ENCODE results near the gene MYF5. TPM values are rescaled to one million over a fixed set of nuclear protein-coding genes. Genes with fewer than 3 reads are reported as not detected.
"Not testable (repeated sequence)": the region's sequence is repeated elsewhere in the genome, so short reads cannot be mapped to it uniquely, and the experiment has no call there.

MYF5 gene
- total RNA-seq = not detected in 2 replicates

- no peak for DNase-seq (ENCODE audit: low read depth, low spot score)
These were observed at the start of gene MYF5 for GRCh38 chr12:80716696-80717469. Gene MYF5, plus strand, starts transcription at chr12:80716912. Its CDS starts 152 bp downstream, at chr12:80717064.

- no peak for DNase-seq (ENCODE audit: low read depth, low spot score)
These were observed 46.5 kb upstream of the MYF5 start for GRCh38 chr12:80670214-80670613.

- not testable (repeated sequence) for DNase-seq (ENCODE audit: low read depth, low spot score)
These were observed 40.6 kb upstream of the MYF5 start for GRCh38 chr12:80676042-80676636.

- no peak for DNase-seq (ENCODE audit: low read depth, low spot score)
These were observed 39.9 kb upstream of the MYF5 start for GRCh38 chr12:80676856-80677255.

GRCh38 chr12:80677994-80678393 lies 38.7 kb upstream of the MYF5 start:
- DNase-seq (ENCODE audit: low read depth, low spot score) = no peak

GRCh38 chr12:80679346-80680131 lies 37.2 kb upstream of the MYF5 start:
- no peak for DNase-seq (ENCODE audit: low read depth, low spot score)

GRCh38 chr12:80681287-80681686 lies 35.4 kb upstream of the MYF5 start:
- no peak for DNase-seq (ENCODE audit: low read depth, low spot score)

GRCh38 chr12:80681786-80682185 lies 34.9 kb upstream of the MYF5 start:
- no peak for DNase-seq (ENCODE audit: low read depth, low spot score)

- no peak for DNase-seq (ENCODE audit: low read depth, low spot score)
These were observed 32.6 kb upstream of the MYF5 start for GRCh38 chr12:80684077-80684495.

GRCh38 chr12:80690090-80690489 lies 26.6 kb upstream of the MYF5 start:
- no peak for DNase-seq (ENCODE audit: low read depth, low spot score)

- no peak for DNase-seq (ENCODE audit: low read depth, low spot score)
These were observed 26.2 kb upstream of the MYF5 start for GRCh38 chr12:80690513-80690912.

GRCh38 chr12:80692114-80692513 lies 24.6 kb upstream of the MYF5 start:
- DNase-seq (ENCODE audit: low read depth, low spot score) = no peak

- no peak for DNase-seq (ENCODE audit: low read depth, low spot score)
These were observed 19.3 kb upstream of the MYF5 start for GRCh38 chr12:80697270-80697887.

- DNase-seq (ENCODE audit: low read depth, low spot score) = no peak
These were observed 18.5 kb upstream of the MYF5 start for GRCh38 chr12:80698256-80698655.

GRCh38 chr12:80698847-80699542 lies 17.7 kb upstream of the MYF5 start:
- DNase-seq (ENCODE audit: low read depth, low spot score) = no peak

- DNase-seq (ENCODE audit: low read depth, low spot score) = no peak
These were observed 16.4 kb upstream of the MYF5 start for GRCh38 chr12:80700327-80700726.

GRCh38 chr12:80701388-80701787 lies 15.3 kb upstream of the MYF5 start:
- DNase-seq (ENCODE audit: low read depth, low spot score) = no peak

GRCh38 chr12:80702889-80703805 lies 13.6 kb upstream of the MYF5 start:
- DNase-seq (ENCODE audit: low read depth, low spot score) = no peak

- DNase-seq (ENCODE audit: low read depth, low spot score) = no peak
These were observed 12.3 kb upstream of the MYF5 start for GRCh38 chr12:80704420-80704819.

All from pulmonary artery endothelial cell (primary cell).